ENCODE results near the gene GLDN. TPM values are rescaled to one million over a fixed set of nuclear protein-coding genes. Genes with fewer than 3 reads are reported as not detected.

GLDN gene
- total RNA-seq, 1 experiment from 2014 or later: 0.77 TPM

DNA sequence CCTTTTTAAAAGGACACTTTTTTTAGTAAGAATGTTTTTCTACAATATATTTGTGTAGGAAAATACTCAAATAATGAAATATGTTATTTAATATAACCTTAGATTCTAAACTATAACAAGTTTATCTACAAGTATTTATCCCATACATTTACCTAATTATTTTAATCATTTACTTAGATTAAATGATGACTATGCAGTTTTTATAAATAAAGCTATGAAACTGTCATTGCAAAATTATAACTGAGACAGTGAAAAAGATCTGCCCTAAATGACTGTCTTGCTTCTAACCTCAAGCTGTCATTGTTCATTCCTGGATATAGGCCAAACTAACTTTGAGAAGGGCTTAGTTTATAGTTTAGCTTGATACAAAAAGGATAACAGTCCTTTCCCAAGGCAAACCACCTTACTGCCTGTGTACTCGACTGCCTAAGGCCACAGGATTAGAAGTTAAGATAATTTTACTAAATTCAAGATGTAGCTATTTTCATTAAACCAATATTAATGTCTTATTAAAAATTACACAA lies 84.1 kb downstream of the GLDN start:
- CTCF ChIA-PET: interaction anchor here (1.3 to 1.5 kb wide), 2 partner anchors 24 to 43 kb away, joined by 3 to 4 read pairs; no protein-coding TSS in a partner anchor

DNA sequence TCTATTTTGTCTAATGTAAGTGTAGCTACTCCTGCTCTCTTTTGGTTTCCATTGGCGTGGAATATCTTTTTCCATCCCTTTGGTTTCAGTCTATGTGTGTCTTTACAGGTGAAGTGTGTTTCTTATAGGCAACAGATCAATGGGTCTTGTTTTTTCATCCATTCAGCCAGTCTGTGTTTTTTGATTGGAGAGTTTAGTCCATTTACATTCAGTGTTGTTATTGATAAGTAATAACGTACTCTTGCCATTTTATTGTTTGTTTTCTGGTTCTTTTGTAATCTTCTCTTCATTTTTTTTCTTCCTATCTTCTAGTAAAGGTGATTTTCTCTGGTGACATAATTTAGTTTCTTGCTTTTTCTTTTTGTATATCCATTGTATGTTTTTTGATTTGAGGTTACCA lies 97.1 kb downstream of the GLDN start:
- Mint-ChIP-seq H3K27me3 (ENCODE audit: low read depth) (0 out of 2 replicates have a peak, but pooled peaks cover 3% of the 10 kb centered on the region), H3K4me3 (no peak overlapping the region), H3K4me1 (no peaks in the 10 kb centered on the region), H3K9me3 (peaks cover 18% of the 10 kb centered on the region), H3K36me3 (no peaks in the 10 kb centered on the region), H3K27ac (no peak overlapping the region)
- CTCF ChIA-PET: no interaction called here
- TF ChIP-seq, protein P1, sequence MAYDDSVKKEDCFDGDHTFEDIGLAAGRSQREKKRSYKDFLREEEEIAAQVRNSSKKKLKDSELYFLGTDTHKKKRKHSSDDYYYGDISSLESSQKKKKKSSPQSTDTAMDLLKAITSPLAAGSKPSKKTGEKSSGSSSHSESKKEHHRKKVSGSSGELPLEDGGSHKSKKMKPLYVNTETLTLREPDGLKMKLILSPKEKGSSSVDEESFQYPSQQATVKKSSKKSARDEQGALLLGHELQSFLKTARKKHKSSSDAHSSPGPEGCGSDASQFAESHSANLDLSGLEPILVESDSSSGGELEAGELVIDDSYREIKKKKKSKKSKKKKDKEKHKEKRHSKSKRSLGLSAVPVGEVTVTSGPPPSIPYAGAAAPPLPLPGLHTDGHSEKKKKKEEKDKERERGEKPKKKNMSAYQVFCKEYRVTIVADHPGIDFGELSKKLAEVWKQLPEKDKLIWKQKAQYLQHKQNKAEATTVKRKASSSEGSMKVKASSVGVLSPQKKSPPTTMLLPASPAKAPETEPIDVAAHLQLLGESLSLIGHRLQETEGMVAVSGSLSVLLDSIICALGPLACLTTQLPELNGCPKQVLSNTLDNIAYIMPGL (CRISPR knock-in tag; IDR thresholded peaks at IDR 0.05): no peak
- TF ChIP-seq MXD4 (CRISPR knock-in tag; IDR thresholded peaks at IDR 0.05; ENCODE audit: borderline replicate concordance): no peak
- no peak for TF ChIP-seq NFATC4 (CRISPR knock-in tag; IDR thresholded peaks at IDR 0.05)
- no peak for TF ChIP-seq SMAD4 (CRISPR knock-in tag; IDR thresholded peaks at IDR 0.05)
- no peak for DNase-seq (ENCODE audit: low spot score)
- no peak for ATAC-seq
- POLR2A ChIA-PET: no interaction called here

More for the DNA sequence above, 84.1 kb downstream of the GLDN start:
- H3K9me3 Mint-ChIP-seq: peaks cover 11% of the 10 kb centered on the region
- no peaks in the 10 kb centered on the region; the same call in 1 of the 2 replicates for H3K27me3 Mint-ChIP-seq (ENCODE audit: low read depth)
- H3K4me3 Mint-ChIP-seq: no peak overlapping the region
- ATAC-seq (no peak), DNase-seq (ENCODE audit: low spot score) (no peak)
- TF ChIP-seq GTF2I (CRISPR knock-in tag; conservative IDR thresholded peaks at IDR 0.05): no peak
- TF ChIP-seq, protein P2, sequence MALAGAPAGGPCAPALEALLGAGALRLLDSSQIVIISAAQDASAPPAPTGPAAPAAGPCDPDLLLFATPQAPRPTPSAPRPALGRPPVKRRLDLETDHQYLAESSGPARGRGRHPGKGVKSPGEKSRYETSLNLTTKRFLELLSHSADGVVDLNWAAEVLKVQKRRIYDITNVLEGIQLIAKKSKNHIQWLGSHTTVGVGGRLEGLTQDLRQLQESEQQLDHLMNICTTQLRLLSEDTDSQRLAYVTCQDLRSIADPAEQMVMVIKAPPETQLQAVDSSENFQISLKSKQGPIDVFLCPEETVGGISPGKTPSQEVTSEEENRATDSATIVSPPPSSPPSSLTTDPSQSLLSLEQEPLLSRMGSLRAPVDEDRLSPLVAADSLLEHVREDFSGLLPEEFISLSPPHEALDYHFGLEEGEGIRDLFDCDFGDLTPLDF (CRISPR knock-in tag; IDR thresholded peaks at IDR 0.05): no peak
- TF ChIP-seq ZBTB21 (CRISPR knock-in tag; IDR thresholded peaks at IDR 0.05; ENCODE audit: borderline replicate concordance): no peak
- no peak for TF ChIP-seq CREB1 (CRISPR knock-in tag; IDR thresholded peaks at IDR 0.05)
- POLR2A ChIA-PET: no interaction called here
- peaks cover 13% of the 10 kb centered on the region for H3K36me3 Mint-ChIP-seq
- H3K4me1 Mint-ChIP-seq: peaks cover 19% of the 10 kb centered on the region
- no peak overlapping the region for H3K27ac Mint-ChIP-seq

DNA sequence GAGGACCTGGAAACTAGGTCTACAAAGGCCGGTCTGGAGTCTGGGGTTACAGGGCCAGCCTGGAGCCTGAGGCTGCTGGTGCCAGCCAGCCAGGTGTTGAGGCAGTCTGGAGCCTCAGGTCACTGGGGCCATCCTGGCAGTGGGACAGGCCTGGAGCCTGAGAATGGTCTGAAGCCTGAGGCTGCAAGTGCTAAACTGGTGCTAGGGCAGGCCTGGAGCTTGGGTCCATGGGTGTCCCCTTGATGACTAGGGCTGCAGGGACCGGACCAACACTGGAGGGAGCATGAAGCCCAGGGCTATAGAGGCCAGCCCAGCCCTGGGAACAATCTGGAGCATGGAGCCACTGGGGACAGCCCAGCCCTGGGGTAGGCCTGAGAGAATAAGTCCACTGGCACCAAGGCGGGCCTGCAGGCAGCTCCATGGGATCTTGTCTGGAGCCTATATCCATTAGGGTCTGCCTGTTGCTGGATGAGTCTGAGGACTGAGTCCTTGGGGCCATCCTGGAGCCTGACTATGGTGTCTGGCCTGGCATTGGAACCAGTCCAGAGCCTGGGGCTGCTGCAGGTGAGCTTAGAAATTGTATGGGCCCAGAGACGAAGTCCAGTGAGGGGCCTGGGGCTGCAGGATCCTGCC lies 101.9 kb downstream of the GLDN start:
- H3K27ac Mint-ChIP-seq: no peak overlapping the region
- H3K4me1 Mint-ChIP-seq: no peaks in the 10 kb centered on the region
- DNase-seq (ENCODE audit: low spot score) (no peak), ATAC-seq (no peak)
- no peak overlapping the region for H3K4me3 Mint-ChIP-seq
- CTCF ChIA-PET: no interaction called here
- TF ChIP-seq ZNF416 (CRISPR knock-in tag; IDR thresholded peaks at IDR 0.05) (no peak), ZNF263 (CRISPR knock-in tag; IDR thresholded peaks at IDR 0.05; ENCODE audit: low read depth) (no peak)
- TF ChIP-seq, protein P3, sequence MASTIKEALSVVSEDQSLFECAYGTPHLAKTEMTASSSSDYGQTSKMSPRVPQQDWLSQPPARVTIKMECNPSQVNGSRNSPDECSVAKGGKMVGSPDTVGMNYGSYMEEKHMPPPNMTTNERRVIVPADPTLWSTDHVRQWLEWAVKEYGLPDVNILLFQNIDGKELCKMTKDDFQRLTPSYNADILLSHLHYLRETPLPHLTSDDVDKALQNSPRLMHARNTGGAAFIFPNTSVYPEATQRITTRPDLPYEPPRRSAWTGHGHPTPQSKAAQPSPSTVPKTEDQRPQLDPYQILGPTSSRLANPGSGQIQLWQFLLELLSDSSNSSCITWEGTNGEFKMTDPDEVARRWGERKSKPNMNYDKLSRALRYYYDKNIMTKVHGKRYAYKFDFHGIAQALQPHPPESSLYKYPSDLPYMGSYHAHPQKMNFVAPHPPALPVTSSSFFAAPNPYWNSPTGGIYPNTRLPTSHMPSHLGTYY (CRISPR knock-in tag; IDR thresholded peaks at IDR 0.05): no peak
- POLR2A ChIA-PET: no interaction called here
- no peaks in the 10 kb centered on the region for H3K36me3 Mint-ChIP-seq
- H3K27me3 Mint-ChIP-seq (ENCODE audit: low read depth): no peaks in the 10 kb centered on the region
- peaks cover 5% of the 10 kb centered on the region; the same call in 1 of the 2 replicates for H3K9me3 Mint-ChIP-seq

DNA sequence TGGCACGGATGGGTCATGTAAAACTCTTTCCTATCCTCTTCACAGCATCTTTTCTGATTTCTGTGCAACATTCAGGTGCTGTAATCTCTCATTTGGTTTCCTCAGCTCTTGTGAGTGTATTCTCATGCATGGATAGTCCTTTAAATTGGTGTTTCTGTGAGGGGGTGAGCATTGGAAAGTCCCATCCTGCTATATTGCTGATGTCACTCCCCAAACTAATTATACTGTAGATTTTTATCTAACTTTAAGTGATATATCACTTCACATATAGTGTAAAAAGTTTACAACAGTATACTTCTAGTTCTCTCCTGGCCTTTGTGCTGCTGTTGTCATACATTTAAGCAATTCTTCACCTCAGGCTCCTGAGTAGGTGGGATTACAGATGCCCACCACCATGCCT lies 102.7 kb downstream of the GLDN start:
- ChIA-PET CTCF (no interaction called here), POLR2A (no interaction called here)
- no peak overlapping the region for H3K4me3 Mint-ChIP-seq
- no peak for ATAC-seq
- H3K4me1 Mint-ChIP-seq: no peaks in the 10 kb centered on the region
- no peaks in the 10 kb centered on the region for H3K36me3 Mint-ChIP-seq
- no peak for DNase-seq (ENCODE audit: low spot score)
- H3K27ac Mint-ChIP-seq: no peak overlapping the region
- H3K9me3 Mint-ChIP-seq: no peaks in the 10 kb centered on the region
- H3K27me3 Mint-ChIP-seq (ENCODE audit: low read depth): no peaks in the 10 kb centered on the region
- TF ChIP-seq PRRX2 (CRISPR knock-in tag; IDR thresholded peaks at IDR 0.05) (no peak), OVOL2 (CRISPR knock-in tag; IDR thresholded peaks at IDR 0.05; ENCODE audit: borderline replicate concordance) (no peak), NR2C2 (CRISPR knock-in tag; IDR thresholded peaks at IDR 0.05) (no peak), GABPB1 (CRISPR knock-in tag; IDR thresholded peaks at IDR 0.05) (no peak), ZNF219 (CRISPR knock-in tag; IDR thresholded peaks at IDR 0.05; ENCODE audit: borderline replicate concordance) (no peak)
- TF ChIP-seq, protein P4, sequence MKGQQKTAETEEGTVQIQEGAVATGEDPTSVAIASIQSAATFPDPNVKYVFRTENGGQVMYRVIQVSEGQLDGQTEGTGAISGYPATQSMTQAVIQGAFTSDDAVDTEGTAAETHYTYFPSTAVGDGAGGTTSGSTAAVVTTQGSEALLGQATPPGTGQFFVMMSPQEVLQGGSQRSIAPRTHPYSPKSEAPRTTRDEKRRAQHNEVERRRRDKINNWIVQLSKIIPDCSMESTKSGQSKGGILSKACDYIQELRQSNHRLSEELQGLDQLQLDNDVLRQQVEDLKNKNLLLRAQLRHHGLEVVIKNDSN (CRISPR knock-in tag; IDR thresholded peaks at IDR 0.05): no peak
- TF ChIP-seq, protein P5, sequence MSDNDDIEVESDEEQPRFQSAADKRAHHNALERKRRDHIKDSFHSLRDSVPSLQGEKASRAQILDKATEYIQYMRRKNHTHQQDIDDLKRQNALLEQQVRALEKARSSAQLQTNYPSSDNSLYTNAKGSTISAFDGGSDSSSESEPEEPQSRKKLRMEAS (CRISPR knock-in tag; IDR thresholded peaks at IDR 0.05): no peak
- TF ChIP-seq, protein P6, sequence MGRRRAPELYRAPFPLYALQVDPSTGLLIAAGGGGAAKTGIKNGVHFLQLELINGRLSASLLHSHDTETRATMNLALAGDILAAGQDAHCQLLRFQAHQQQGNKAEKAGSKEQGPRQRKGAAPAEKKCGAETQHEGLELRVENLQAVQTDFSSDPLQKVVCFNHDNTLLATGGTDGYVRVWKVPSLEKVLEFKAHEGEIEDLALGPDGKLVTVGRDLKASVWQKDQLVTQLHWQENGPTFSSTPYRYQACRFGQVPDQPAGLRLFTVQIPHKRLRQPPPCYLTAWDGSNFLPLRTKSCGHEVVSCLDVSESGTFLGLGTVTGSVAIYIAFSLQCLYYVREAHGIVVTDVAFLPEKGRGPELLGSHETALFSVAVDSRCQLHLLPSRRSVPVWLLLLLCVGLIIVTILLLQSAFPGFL (CRISPR knock-in tag; IDR thresholded peaks at IDR 0.05; ENCODE audit: borderline replicate concordance): no peak
- TF ChIP-seq, protein P7, sequence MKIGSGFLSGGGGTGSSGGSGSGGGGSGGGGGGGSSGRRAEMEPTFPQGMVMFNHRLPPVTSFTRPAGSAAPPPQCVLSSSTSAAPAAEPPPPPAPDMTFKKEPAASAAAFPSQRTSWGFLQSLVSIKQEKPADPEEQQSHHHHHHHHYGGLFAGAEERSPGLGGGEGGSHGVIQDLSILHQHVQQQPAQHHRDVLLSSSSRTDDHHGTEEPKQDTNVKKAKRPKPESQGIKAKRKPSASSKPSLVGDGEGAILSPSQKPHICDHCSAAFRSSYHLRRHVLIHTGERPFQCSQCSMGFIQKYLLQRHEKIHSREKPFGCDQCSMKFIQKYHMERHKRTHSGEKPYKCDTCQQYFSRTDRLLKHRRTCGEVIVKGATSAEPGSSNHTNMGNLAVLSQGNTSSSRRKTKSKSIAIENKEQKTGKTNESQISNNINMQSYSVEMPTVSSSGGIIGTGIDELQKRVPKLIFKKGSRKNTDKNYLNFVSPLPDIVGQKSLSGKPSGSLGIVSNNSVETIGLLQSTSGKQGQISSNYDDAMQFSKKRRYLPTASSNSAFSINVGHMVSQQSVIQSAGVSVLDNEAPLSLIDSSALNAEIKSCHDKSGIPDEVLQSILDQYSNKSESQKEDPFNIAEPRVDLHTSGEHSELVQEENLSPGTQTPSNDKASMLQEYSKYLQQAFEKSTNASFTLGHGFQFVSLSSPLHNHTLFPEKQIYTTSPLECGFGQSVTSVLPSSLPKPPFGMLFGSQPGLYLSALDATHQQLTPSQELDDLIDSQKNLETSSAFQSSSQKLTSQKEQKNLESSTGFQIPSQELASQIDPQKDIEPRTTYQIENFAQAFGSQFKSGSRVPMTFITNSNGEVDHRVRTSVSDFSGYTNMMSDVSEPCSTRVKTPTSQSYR (CRISPR knock-in tag; IDR thresholded peaks at IDR 0.05): no peak

Data from WTC11 (cell line).